Thymus (tissue), 11 donors: ENCODE data around the gene METAP1. TPM values are rescaled to one million over a fixed set of nuclear protein-coding genes. Genes with fewer than 3 reads are reported as not detected.
"Not testable (repeated sequence)": the region's sequence is repeated elsewhere in the genome, so short reads cannot be mapped to it uniquely, and the experiment has no call there.

ENCODE experiments used
- DNase-seq, 9 donors: peaks; one replicate each; pipeline ENCODE4 v3.0.0-alpha.2; 2013; ENCODE audit warnings: low spot score in 9 of 9, low read depth in 6 of 9, missing footprints in 1 of 9
- H3K27ac ChIP-seq, 2 donors: one replicate each; pipeline ENCODE4 v1.5.1; 2013; ENCODE audit warnings: control low read depth in 1 of 2, low read depth in 1 of 2, low read length in 1 of 2, mild to moderate bottlenecking in 1 of 2, moderate library complexity in 1 of 2
- H3K27me3 ChIP-seq, 2 donors: one replicate each; pipeline ENCODE4 v1.5.1; 2013; ENCODE audit warnings: low read length in 1 of 2; ENCODE audit not compliant: control insufficient read depth in 2 of 2, insufficient read depth in 1 of 2
- H3K36me3 ChIP-seq, 2 donors: one replicate each; pipeline ENCODE4 v1.5.1; 2013; ENCODE audit warnings: low read length in 1 of 2, mild to moderate bottlenecking in 1 of 2, moderate library complexity in 1 of 2; ENCODE audit not compliant: control insufficient read depth in 2 of 2, insufficient read depth in 2 of 2
- H3K4me1 ChIP-seq, 2 donors: one replicate each; pipeline ENCODE4 v1.5.1; 2013; ENCODE audit warnings: low read length in 2 of 2; ENCODE audit not compliant: control insufficient read depth in 2 of 2, insufficient read depth in 2 of 2
- H3K4me3 ChIP-seq, 2 donors: one replicate each; pipeline ENCODE4 v1.5.1; 2013; ENCODE audit warnings: low read length in 2 of 2, control low read depth in 1 of 2, mild to moderate bottlenecking in 1 of 2
- H3K9me3 ChIP-seq, 2 donors: one replicate each; pipeline ENCODE4 v1.5.1; 2013; ENCODE audit warnings: low read length in 1 of 2, mild to moderate bottlenecking in 1 of 2; ENCODE audit not compliant: control insufficient read depth in 2 of 2, insufficient read depth in 1 of 2
- WGBS: extraction: QIAGEN DNeasy Blood & Tissue Kit; methylation state at CpG from one replicate; pipeline ENCODE4 v1.1.7; 2013; 5-methylcytosine and 5-hydroxymethylcytosine counted together
- polyA plus RNA-seq: library from polyadenylated mRNA; stranded (reverse); fragments of 200-250 nt; gene quantifications from one replicate; pipeline ENCODE4 v1.2.3, GENCODE V29; 2013
- total RNA-seq: library from RNA; stranded (reverse); fragments of 120-200 nt; gene quantifications from one replicate; pipeline ENCODE4 v1.2.4, GENCODE V29; 2013
- donor health status: healthy.

METAP1 gene
- total and polyA plus RNA-seq, 2 donors, result 47.4 to 57.7 TPM

DNA sequence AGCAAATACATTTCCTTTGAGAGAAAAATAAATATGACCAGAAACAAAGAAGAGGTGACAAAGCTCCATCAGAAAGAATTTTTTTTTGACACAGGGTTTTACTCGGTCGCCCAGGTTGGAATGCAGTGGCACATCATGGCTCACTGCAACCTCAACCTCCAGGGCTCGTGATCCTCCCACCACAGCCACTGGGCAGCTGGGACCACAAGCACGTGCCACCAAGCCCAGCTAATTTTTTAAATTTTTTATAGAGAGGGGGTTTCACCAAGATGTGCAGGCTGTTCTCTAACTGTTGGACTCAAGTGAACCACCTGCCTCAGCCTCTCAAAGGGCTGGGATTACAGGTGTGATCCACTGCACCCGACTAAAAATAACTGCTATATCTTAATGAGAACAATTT is 82.8 kb downstream of the METAP1 start:
- Histone ChIP-seq H3K27ac (no peak overlapping the region), H3K36me3 (peaks cover 48 to 96% of the 10 kb centered on the region in 2 donors)
- 99% methylated on average over 5 of the region's 5 CpGs for WGBS

DNA sequence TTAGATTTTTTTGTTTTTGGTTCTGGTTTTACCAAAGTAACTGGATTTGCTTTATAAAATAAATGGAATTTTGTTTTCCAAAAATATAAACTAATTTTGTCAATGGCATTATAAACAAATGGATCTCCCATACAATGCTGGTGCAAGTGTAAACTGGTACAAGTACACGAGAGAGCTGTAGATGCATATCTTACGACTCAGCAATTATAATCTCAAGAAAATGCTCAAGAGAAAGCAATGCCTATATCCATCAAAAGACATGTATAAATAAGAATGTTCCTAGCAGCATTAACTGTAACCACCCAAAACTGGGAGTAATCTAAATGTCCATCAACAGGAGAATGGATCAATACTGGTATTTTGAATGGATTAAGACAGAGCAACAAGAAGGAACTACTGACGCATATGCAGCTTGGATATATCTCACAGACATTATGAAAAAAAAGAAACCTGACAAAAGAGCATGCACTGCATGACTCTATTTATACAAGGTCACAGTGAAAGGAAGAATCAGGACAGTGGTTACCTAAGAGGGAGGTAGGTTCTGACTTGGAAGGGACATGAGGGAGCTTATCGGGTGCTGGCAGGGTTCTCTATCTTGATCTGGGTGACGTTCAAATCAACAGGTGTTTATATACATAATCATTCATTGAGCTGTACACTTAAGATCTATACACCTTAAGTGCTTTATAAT is 83.6 kb downstream of the METAP1 start:
- no peak for DNase-seq
- Histone ChIP-seq H3K27me3 (no peaks in the 10 kb centered on the region), H3K9me3 (no peaks in the 10 kb centered on the region), H3K27ac (no peak overlapping the region), H3K4me3 (no peak overlapping the region), H3K4me1 (no peaks in the 10 kb centered on the region), H3K36me3 (peaks cover 55 to 96% of the 10 kb centered on the region in 2 donors)
- WGBS, result 95% methylated on average over 5 of the region's 5 CpGs

More for the DNA sequence above, 82.8 kb downstream of the METAP1 start:
- Histone ChIP-seq H3K9me3 (no peaks in the 10 kb centered on the region), H3K27me3 (no peaks in the 10 kb centered on the region), H3K4me1 (no peaks in the 10 kb centered on the region), H3K4me3 (no peak overlapping the region)
- DNase-seq, result no peak

DNA sequence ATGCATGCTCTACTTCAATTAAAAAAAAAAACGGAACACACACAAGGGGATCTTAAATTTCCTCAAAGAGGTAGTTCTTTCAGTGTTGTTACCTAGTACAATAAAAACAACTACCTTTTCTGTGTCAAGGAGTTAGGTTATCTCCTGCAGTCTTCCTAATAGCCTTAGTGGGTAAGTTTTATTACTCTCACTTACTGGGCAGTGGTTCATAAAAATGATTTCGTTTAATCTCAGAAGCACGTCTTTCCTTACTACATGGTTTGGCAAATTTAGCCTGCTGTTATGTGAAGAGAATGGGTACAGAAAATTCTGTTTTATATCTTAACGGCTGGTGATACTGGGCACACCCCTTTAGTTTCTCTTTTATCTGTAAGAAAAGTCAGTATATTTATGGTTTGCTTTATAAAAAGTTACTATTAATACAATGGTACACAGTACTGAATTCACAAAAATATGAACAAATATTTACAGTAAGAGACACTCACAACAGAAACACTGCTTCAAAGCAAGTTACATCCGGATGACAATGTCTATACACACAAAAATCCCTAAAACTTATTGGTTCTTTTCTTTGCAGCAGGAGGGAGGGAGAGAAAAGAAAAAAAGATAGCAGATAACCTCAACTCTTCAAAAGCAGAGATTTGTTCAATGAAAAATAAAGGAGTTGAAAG is 84.2 kb downstream of the METAP1 start:
- H3K27ac ChIP-seq, result no peak overlapping the region

DNA sequence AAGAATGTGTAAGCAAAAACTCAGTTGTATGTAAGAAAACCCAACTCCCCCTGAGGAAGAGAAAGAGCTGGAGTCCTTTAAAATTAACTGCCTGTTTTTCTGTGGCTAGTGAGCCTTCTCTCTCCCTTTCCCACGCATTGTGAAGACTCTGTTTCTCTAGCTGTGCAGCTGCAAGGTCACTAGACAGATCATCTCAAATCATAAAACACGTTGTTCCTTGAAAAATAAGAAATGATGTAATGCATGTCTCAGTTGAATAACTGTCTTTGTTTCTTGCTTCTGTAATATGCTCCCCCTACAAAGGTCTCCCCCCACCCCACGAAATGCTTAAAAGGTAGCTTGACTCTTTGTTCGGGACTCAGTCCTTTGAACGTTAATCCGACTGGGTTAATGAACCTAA is 85.3 kb downstream of the METAP1 start:
- peaks cover 45 to 92% of the 10 kb centered on the region in 2 donors for H3K36me3 ChIP-seq
- H3K9me3 ChIP-seq, H3K27ac ChIP-seq, H3K4me3 ChIP-seq, DNase-seq, H3K27me3 ChIP-seq, H3K4me1 ChIP-seq: not testable (repeated sequence)
- WGBS, result 88% methylated on average over 6 of the region's 6 CpGs

More for the DNA sequence above, 84.2 kb downstream of the METAP1 start:
- DNase-seq, result no peak
- peaks cover 52 to 96% of the 10 kb centered on the region in 2 donors for H3K36me3 ChIP-seq
- no peak overlapping the region for H3K4me3 ChIP-seq
- H3K27me3 ChIP-seq, result no peaks in the 10 kb centered on the region
- WGBS, result 98% methylated on average over 5 of the region's 5 CpGs
- H3K4me1 ChIP-seq, result no peaks in the 10 kb centered on the region
- H3K9me3 ChIP-seq, result no peaks in the 10 kb centered on the region

DNA sequence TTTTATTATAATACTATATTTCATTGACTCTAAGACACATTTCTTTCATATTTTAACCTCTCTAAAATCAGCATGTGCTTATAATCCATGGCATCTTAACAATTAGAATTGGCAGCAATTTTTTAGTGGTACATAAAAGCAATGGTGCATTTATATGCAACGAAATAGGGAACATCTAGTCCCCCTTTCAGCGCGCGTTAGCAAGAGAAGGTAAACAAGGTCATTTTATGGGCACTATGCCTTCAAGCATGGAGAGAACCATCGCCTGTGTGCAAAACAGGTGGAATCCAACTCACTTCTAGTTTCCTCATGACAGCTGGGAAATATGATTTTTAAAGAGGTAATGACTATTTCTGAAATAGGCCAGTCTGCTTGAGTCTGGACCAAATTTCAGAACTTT is 86.7 kb downstream of the METAP1 start:
- no peak for DNase-seq
- Histone ChIP-seq H3K36me3 (peaks cover 37 to 84% of the 10 kb centered on the region in 2 donors), H3K9me3 (no peaks in the 10 kb centered on the region), H3K4me3 (no peak overlapping the region), H3K27ac (no peak overlapping the region), H3K27me3 (no peaks in the 10 kb centered on the region), H3K4me1 (peaks cover 0 to 4% of the 10 kb centered on the region in 2 donors)
- 99% methylated on average over 5 of the region's 5 CpGs for WGBS

DNA sequence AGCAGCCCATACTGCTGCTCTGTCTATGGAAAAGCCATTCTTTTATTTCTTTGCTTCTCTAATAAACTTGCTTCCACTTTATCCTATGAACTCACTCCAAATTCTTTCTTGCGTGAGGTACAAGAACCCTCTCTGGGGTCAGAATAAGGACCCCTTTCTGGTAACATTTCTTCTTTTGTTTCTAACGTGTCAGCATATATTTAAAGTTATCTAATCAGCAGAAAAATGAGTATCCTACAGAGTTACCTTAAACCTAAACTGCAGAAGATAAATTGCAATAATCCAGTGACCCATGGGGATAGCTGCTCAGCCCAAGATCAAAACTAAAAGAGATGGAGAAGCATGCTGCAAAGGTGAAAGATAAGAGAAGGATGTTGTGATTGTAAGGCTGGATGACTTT is 89.1 kb downstream of the METAP1 start:
- Histone ChIP-seq H3K27ac (no peak overlapping the region), H3K27me3 (no peaks in the 10 kb centered on the region), H3K9me3 (no peaks in the 10 kb centered on the region), H3K4me1 (peaks cover 2 to 8% of the 10 kb centered on the region in 2 donors), H3K4me3 (no peak overlapping the region), H3K36me3 (peaks cover 30 to 61% of the 10 kb centered on the region in 2 donors)
- WGBS, result 99% methylated on average over 2 of the region's 2 CpGs
- no peak for DNase-seq

DNA sequence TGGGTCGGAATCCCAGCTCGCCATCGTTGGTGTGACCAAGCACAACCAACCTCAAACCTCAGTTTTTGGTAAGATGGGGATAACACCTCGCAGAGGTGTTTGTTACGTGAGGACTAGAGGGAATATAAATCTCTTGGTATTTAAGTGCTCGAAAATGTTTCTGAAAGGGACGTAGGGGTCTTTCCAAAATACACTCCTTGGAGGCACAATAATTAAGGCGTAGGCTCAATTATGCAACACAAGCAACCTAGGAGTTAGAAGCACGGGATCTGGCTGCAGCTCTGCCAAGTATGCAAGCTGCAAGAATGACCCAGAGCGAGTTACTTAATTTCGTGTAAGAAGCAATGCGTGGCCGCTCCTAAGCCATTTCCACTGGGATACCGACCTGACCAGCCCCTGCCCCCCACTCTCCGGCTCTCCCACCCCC is 92.5 kb downstream of the METAP1 start:
- Histone ChIP-seq H3K4me3 (peak overlapping the region; percentile 63 to 74), H3K27me3 (no peaks in the 10 kb centered on the region), H3K4me1 (peaks cover 5 to 12% of the 10 kb centered on the region in 2 donors), H3K27ac (peak overlapping the region; percentile 90 to 91), H3K9me3 (no peaks in the 10 kb centered on the region), H3K36me3 (peaks cover 13 to 28% of the 10 kb centered on the region in 2 donors)
- 3% methylated on average over 15 of the region's 15 CpGs for WGBS
- DNase-seq, result peak in 6 of 9 donors; percentile 28 to 68 (median 32)

DNA sequence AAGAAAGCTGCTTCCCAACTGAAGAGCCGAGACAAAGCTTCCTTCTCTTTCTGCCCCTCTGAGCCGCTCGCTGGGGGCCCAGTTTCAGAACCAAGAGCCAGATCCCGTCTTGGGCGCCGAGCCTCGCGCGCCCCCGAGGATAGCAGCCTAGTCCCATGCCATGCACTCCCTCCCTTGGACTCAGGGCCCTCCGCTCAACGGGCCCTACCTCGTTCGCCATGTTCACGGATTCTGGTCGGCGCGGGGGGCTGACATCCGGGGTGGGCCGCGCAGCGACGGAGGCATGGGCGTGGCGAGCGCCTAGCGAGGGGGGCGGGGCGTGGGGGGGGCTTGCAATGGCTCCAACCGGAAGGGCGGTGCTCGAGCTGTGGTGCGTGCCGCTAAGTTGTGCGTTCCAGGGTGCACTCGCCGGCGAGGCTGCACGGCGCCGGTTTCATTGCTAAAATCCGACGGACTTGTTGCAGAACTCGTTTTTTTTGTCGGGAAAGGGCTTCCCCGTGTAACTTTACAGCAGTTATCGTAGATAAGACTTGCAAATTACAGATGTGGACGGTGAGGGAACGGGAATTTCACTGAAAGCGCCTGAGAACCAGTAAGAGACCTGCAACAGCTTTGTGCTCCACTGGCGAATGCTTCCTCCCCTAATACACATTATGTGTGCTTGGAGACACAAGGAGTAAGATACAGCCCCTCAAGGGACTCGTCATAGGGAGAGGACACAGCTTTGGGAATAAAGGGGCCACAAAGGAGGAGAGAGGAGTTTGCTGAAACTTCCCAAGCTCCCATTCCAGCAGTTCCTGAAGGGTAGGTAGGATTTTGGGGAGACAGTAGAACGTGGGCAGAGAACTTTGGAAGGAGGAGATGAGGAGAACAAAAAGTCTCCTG is 93.2 kb downstream of the METAP1 start, which contains the start of gene ADH5:
Gene ADH5, minus strand, starts transcription at position 308 of the 885 bp plus-strand sequence. Its CDS starts 88 bp downstream, at position 220.
- no peaks in the 10 kb centered on the region for H3K9me3 ChIP-seq
- under 1% methylated on average over 53 of the region's 53 CpGs for WGBS
- peak; percentile 73 to 94 (median 82) for DNase-seq
- peaks cover 7 to 21% of the 10 kb centered on the region in 2 donors for H3K36me3 ChIP-seq
- peaks cover 5 to 12% of the 10 kb centered on the region in 2 donors for H3K4me1 ChIP-seq
- peak within 1 kb of the TSS; percentile 94 to 95 for H3K27ac ChIP-seq
- no peaks in the 10 kb centered on the region for H3K27me3 ChIP-seq
- peak within 1 kb of the TSS; percentile 63 to 74 for H3K4me3 ChIP-seq
